CD4-positive, alpha-beta T cell (primary cell): ENCODE data around the gene IGFBP6. TPM values are rescaled to one million over a fixed set of nuclear protein-coding genes. Genes with fewer than 3 reads are reported as not detected.

Experiments
- ATAC-seq: fragments of 200-7000 bp; cut with Tn5 transposase; one replicate; pipeline ENCODE4 v1.10.0; 2022; ENCODE audit warnings: mild to moderate bottlenecking; ENCODE audit not compliant: poor library complexity
- CTCF ChIA-PET: fragments of 350-600 bp; sonication (Branson Sonifier 250); formaldehyde crosslinking; loops from one replicate; lab custom pipeline; 2021; ENCODE audit warnings: antibody characterized with exemption, inconsistent platforms; lab: Charles Lee
- POLR2A ChIA-PET: fragments of 350-600 bp; sonication (Branson Sonifier 250); formaldehyde crosslinking; loops from one replicate; lab custom pipeline; 2021; ENCODE audit warnings: antibody characterized with exemption, inconsistent platforms; lab: Charles Lee
- DNase-seq, 14 experiments: peaks; one replicate each; pipeline ENCODE4 v3.0.0-alpha.2; 2013 to 2020; ENCODE audit warnings: mixed read lengths in 2 of 14
- H3K27ac ChIP-seq, 2 donors: one replicate each; pipeline versions ENCODE4 v1.5.1 to v1.7.0; 2013; ENCODE audit warnings: low read length in 2 of 2, low read depth in 1 of 2, mild to moderate bottlenecking in 1 of 2
- H3K27me3 ChIP-seq, 2 experiments: 1 replicate in 1 of 2; 2 replicates in 1 of 2; pipeline versions ENCODE4 v1.6.1 to v1.7.0; 2013; ENCODE audit warnings: low read length in 2 of 2, control low read depth in 1 of 2, mild to moderate bottlenecking in 1 of 2, moderate library complexity in 1 of 2; ENCODE audit not compliant: insufficient read depth in 2 of 2, control insufficient read depth in 1 of 2
- H3K36me3 ChIP-seq: one replicate; pipeline ENCODE4 v1.6.1; 2013; ENCODE audit warnings: low read length, control low read depth; ENCODE audit not compliant: insufficient read depth
- H3K4me1 ChIP-seq: one replicate; pipeline ENCODE4 v1.6.1; 2013; ENCODE audit warnings: low read length, control low read depth; ENCODE audit not compliant: insufficient read depth
- H3K4me3 ChIP-seq: one replicate; pipeline ENCODE4 v1.5.1; 2013; ENCODE audit warnings: mild to moderate bottlenecking, low read length, moderate library complexity
- H3K9me3 ChIP-seq, 2 experiments: 1 replicate in 1 of 2; 2 replicates in 1 of 2; pipeline versions ENCODE4 v1.6.1 to v1.7.0; 2013; ENCODE audit warnings: low read length in 2 of 2, mild to moderate bottlenecking in 2 of 2, control low read depth in 1 of 2, moderate library complexity in 1 of 2; ENCODE audit not compliant: control insufficient read depth in 1 of 2, insufficient read depth in 1 of 2
- H3K27ac Mint-ChIP-seq: one replicate; pipeline ENCODE4 v1.8.0; 2020; ENCODE audit warnings: mixed read lengths
- H3K27me3 Mint-ChIP-seq: one replicate; pipeline ENCODE4 v1.8.0; 2021; ENCODE audit warnings: mixed read lengths
- H3K36me3 Mint-ChIP-seq: one replicate; pipeline ENCODE4 v1.8.0; 2021; ENCODE audit warnings: low read depth, mixed read lengths
- H3K4me1 Mint-ChIP-seq: one replicate; pipeline ENCODE4 v1.8.0; 2021; ENCODE audit warnings: low read depth, mixed read lengths
- H3K4me3 Mint-ChIP-seq: one replicate; pipeline ENCODE4 v1.8.0; 2020; ENCODE audit warnings: mild to moderate bottlenecking, mixed read lengths
- H3K9me3 Mint-ChIP-seq: one replicate; pipeline ENCODE4 v1.8.0; 2020; ENCODE audit warnings: mixed read lengths
- CTCF ChIP-seq: fragments of 200-600 bp; IDR thresholded peaks from one replicate; pipeline ENCODE4 v1.8.0; 2022; ENCODE audit warnings: antibody characterized with exemption, mild to moderate bottlenecking
- intact Hi-C, 2 experiments: fragments of 100-400 bp; cut with DNase I in 1 of 2; cut with micrococcal nuclease in 1 of 2; formaldehyde crosslinking; loops; one replicate each; pipeline versions ENCODE4 v1.15.1 to v1.9.0; 2023 to 2025; cut with DNase I, micrococcal nuclease
- total RNA-seq, 174 experiments: library from RNA in 2 of 174; stranded (reverse) in 2 of 174; gene quantifications; one replicate each; pipeline ENCODE4 v1.2.3 and lab custom pipeline; 2021 to 2026

The IGFBP6 gene
- total RNA-seq, 2 experiments from 2014 or later = 0.49 TPM; not detected in 1

DNA sequence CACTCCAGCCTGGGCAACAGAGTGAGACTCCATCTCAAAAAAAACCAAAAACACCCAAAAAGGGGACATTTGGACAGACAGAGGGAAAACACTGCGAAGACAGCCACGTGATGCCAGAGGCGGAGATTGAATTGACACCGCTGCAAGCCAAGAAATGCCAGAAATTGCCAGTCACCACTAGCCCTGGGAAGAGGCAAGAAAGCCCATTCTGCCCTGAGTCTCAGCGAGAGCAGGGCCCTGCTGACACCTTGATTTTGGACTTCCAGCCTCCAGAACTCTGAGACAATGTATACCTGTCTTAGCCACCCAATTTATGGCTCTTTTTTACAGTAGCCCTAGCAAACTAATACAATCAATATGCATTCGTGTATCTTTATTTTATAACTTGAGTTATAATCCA is 7.4 kb upstream of the IGFBP6 start:
- TF ChIP-seq CTCF = no peak
- H3K4me1 ChIP-seq = no peaks in the 10 kb centered on the region
- H3K9me3 Mint-ChIP-seq = no peaks in the 10 kb centered on the region
- intact Hi-C loops = no loop called here
- H3K4me1 Mint-ChIP-seq = no peaks in the 10 kb centered on the region
- no peaks in the 10 kb centered on the region for H3K9me3 ChIP-seq
- H3K27ac ChIP-seq = no peak overlapping the region
- H3K27ac Mint-ChIP-seq = no peak overlapping the region
- no peak overlapping the region for H3K4me3 ChIP-seq
- no peaks in the 10 kb centered on the region for H3K36me3 ChIP-seq
- no peak for ATAC-seq
- no peaks in the 10 kb centered on the region for H3K27me3 ChIP-seq
- CTCF ChIA-PET = no interaction called here
- no peaks in the 10 kb centered on the region for H3K36me3 Mint-ChIP-seq
- DNase-seq = no peak
- H3K27me3 Mint-ChIP-seq = peaks cover 27% of the 10 kb centered on the region
- POLR2A ChIA-PET = interaction anchor here (2.2 kb wide), 1 partner anchor 11 kb away, joined by 7 read pairs; the partner anchor contains the start of gene SPRYD3
- no peak overlapping the region for H3K4me3 Mint-ChIP-seq

DNA sequence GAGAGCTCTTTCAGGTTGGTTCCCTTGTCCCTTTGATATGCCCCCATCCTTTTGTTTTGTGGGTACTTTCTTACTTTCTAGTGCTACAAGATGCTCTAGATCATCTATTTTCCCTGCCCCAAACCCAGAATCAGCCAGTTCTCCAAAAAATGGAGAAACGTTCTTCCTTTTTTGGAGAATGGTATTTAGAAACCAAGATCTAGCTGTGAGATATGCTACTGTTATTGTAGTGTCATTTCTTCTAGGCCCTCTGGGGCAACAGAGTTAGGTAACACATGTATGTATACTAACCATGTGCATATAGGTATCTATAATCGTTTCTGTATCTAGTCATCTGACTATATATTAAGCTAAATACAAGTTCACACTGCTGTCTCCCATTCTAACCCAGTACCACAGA is 6.9 kb upstream of the IGFBP6 start:
- Histone ChIP-seq H3K27me3 (no peaks in the 10 kb centered on the region), H3K4me3 (no peak overlapping the region), H3K36me3 (no peaks in the 10 kb centered on the region), H3K4me1 (no peaks in the 10 kb centered on the region), H3K27ac (no peak overlapping the region), H3K9me3 (no peaks in the 10 kb centered on the region)
- no peak for TF ChIP-seq CTCF
- no peaks in the 10 kb centered on the region for H3K36me3 Mint-ChIP-seq
- no peaks in the 10 kb centered on the region for H3K9me3 Mint-ChIP-seq
- ChIA-PET POLR2A (interaction anchor here (2.2 kb wide), 1 partner anchor 11 kb away, joined by 7 read pairs; the partner anchor contains the start of gene SPRYD3), CTCF (no interaction called here)
- H3K4me1 Mint-ChIP-seq = no peaks in the 10 kb centered on the region
- H3K27me3 Mint-ChIP-seq = peaks cover 25% of the 10 kb centered on the region
- no peak overlapping the region for H3K27ac Mint-ChIP-seq
- no peak overlapping the region for H3K4me3 Mint-ChIP-seq
- ATAC-seq (no peak), DNase-seq (no peak)
- intact Hi-C loops = no loop called here

DNA sequence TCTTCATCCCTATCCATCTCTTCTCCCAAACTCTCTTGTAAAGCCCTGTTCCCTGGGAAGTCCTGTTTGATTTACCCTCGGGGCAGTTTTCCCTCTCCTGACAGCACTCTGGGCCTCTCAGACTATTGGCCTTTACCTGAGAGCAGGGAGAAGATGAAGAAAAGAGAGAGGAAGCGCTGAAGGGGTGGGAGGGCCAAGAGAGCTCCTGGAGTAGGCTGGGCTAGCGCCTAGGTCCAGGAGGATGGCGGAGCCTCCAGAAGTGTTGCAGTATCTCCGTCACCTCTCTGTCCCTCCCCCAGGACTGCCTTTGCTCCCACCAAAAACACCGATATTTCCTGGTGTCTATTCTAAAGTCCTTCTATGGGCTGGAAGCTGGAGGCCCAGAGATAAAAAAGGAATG is 5.7 kb upstream of the IGFBP6 start:
- no peak overlapping the region for H3K4me3 Mint-ChIP-seq
- ChIA-PET POLR2A (no interaction called here), CTCF (interaction anchor here (0.9 kb wide), 1 partner anchor 26 kb away, joined by 3 read pairs; no protein-coding TSS in a partner anchor)
- peaks cover under 1% of the 10 kb centered on the region for H3K4me1 Mint-ChIP-seq
- H3K4me1 ChIP-seq = peaks cover 3% of the 10 kb centered on the region
- no peaks in the 10 kb centered on the region for H3K36me3 ChIP-seq
- no peak overlapping the region for H3K27ac Mint-ChIP-seq
- ATAC-seq = no peak
- no peaks in the 10 kb centered on the region for H3K9me3 ChIP-seq
- no peaks in the 10 kb centered on the region for H3K36me3 Mint-ChIP-seq
- H3K4me3 ChIP-seq = no peak overlapping the region
- no peak for DNase-seq
- no peak overlapping the region for H3K27ac ChIP-seq
- H3K9me3 Mint-ChIP-seq = no peaks in the 10 kb centered on the region
- H3K27me3 Mint-ChIP-seq = peaks cover 23% of the 10 kb centered on the region
- TF ChIP-seq CTCF = no peak
- peaks cover 0 to 7% of the 10 kb centered on the region in 2 experiments for H3K27me3 ChIP-seq
- intact Hi-C loops = no loop called here
